Measurements from ENCODE around the gene ARMC9.
"Not testable (repeated sequence)": the region's sequence is repeated elsewhere in the genome, so short reads cannot be mapped to it uniquely, and the experiment has no call there.

ARMC9 gene

DNA sequence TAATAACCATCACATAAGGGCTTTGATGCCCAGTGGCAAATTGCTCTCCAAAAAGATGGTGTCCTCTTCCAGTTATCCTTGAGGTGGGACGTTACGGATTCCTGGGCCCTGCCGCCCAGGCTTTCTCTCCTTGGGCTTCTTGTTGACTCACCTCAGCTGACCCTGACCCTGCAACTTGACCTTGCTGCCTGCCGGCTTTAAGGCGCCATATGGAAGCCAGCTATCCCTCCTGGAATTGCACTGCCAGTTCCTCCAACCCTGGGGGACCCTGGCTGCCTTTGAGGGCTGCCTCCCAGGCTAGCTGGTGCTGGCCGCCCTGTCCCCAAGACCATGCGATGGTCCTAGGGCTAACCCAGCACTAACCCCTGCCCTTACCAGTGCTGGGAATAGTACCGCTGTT is 168.7 kb downstream of the ARMC9 start:
- Histone ChIP-seq H3K27me3 (ENCODE audit: control insufficient read depth, insufficient read depth, low read length) (no peaks in the 10 kb centered on the region), H3K4me3 (ENCODE audit: low read depth, low read length) (no peak overlapping the region), H3K4me1 (ENCODE audit: control insufficient read depth, insufficient read depth, low read length) (peaks cover 10% of the 10 kb centered on the region)

DNA sequence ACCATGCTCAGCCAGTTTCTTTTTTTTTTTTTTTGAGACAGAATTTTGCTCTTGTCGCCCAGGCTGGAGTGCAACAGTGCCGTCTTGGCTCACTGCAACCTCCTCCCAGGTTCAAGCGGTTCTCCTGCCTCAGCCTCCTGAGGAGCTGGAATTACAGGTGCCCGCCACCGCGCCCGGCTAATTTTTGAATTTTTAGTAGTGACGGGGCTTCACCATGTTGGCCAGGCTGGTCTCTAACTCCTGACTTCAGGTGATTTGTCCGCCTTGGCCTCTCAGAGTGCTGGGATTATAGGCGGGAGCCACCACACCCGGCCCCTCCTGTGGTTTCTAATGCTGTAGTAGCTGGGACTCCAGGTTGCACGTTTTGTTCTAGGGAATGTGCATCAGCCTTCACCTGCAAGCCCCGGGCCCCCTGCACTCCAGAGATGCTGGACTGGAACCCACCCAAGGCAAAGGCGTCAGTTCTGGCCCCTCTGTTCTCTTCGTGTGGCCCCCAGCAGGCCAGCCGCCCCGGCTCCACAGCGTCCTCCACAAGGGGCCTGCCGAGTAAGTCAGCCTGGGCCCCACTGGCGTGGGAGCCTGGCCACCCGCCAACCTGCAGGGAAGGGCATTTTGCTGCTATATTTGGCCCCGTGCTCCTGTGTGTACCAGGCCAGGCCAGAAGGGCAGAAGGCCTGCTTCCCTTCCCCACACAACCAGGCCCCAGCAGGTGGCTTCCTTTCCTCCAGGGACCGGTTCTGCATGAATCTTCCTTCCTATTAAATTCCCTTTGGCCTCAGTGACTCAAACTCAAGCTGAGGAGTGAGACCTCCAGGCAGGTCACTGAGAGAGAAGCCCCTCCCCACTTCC is 171.4 kb downstream of the ARMC9 start:
- Histone ChIP-seq H3K9me3 (ENCODE audit: control insufficient read depth, insufficient read depth, low read length) (no peaks in the 10 kb centered on the region), H3K9ac (ENCODE audit: low read depth, low read length) (peak overlapping the region; percentile 70), H3K27me3 (ENCODE audit: control insufficient read depth, insufficient read depth, low read length) (no peaks in the 10 kb centered on the region), H3K4me1 (ENCODE audit: control insufficient read depth, insufficient read depth, low read length) (peaks cover 10% of the 10 kb centered on the region), H3K36me3 (ENCODE audit: control insufficient read depth, insufficient read depth, low read length) (no peaks in the 10 kb centered on the region), H3K4me3 (ENCODE audit: low read depth, low read length) (no peak overlapping the region)

More for the DNA sequence above, 168.7 kb downstream of the ARMC9 start:
- no peaks in the 10 kb centered on the region for H3K9me3 ChIP-seq (ENCODE audit: control insufficient read depth, insufficient read depth, low read length)
- no peak overlapping the region for H3K9ac ChIP-seq (ENCODE audit: low read depth, low read length)
- H3K36me3 ChIP-seq (ENCODE audit: control insufficient read depth, insufficient read depth, low read length), result peaks cover 3% of the 10 kb centered on the region

DNA sequence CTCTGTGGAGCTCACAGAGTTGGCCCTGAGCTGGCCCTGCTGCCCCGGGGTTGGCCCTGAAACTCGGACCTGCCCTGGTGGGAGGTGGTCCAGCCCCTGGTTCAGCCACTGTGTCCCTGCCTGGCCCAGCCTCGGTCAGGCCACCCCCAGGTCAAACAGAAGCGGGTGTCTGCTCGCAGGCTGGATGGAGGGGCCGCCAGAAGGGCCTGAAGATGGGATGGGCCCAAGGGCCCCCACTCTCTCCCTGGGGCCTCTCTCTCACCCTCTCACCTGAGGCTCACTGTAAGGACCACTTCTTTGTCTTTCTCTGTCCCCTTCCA is 172.0 kb downstream of the ARMC9 start:
- Histone ChIP-seq H3K27me3 (ENCODE audit: control insufficient read depth, insufficient read depth, low read length) (no peaks in the 10 kb centered on the region), H3K36me3 (ENCODE audit: control insufficient read depth, insufficient read depth, low read length) (no peaks in the 10 kb centered on the region), H3K4me1 (ENCODE audit: control insufficient read depth, insufficient read depth, low read length) (peaks cover 10% of the 10 kb centered on the region), H3K9ac (ENCODE audit: low read depth, low read length) (peak overlapping the region; percentile 70), H3K4me3 (ENCODE audit: low read depth, low read length) (no peak overlapping the region), H3K9me3 (ENCODE audit: control insufficient read depth, insufficient read depth, low read length) (no peaks in the 10 kb centered on the region)

DNA sequence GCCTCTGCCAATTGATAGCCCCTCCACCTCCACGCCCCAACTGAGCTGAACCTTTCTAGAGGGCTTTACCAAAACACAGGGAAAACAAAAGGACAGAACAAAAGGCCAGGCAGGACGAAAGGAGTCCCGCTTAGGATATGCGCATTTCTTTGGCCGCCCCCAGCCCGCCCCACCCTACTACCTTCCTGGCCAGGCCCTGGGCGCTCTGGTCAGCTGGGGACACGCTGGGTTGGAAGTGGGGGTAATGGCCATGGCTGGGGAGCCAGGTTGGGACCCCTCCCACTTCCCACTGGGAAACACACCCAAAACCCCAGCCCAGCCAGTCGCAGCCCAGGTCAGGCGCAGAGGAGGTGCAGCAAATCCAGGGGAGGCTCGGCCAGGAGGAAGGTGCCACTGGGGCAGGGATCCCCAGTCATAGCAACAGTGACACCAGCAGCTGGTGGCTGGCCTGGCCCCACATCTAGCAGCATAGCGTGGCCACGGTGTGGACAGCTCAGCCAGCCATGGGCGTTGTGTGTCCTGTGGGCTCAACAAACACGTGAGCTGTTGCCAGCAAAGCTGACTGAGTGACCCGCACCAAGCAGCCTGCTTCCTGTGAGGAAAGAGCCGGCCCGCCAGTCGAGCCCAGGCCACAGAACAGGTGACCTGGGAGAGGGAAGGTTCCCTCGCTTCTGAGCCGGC is 172.5 kb downstream of the ARMC9 start:
- H3K9ac ChIP-seq (ENCODE audit: low read depth, low read length), result peak overlapping the region; percentile 3

DNA sequence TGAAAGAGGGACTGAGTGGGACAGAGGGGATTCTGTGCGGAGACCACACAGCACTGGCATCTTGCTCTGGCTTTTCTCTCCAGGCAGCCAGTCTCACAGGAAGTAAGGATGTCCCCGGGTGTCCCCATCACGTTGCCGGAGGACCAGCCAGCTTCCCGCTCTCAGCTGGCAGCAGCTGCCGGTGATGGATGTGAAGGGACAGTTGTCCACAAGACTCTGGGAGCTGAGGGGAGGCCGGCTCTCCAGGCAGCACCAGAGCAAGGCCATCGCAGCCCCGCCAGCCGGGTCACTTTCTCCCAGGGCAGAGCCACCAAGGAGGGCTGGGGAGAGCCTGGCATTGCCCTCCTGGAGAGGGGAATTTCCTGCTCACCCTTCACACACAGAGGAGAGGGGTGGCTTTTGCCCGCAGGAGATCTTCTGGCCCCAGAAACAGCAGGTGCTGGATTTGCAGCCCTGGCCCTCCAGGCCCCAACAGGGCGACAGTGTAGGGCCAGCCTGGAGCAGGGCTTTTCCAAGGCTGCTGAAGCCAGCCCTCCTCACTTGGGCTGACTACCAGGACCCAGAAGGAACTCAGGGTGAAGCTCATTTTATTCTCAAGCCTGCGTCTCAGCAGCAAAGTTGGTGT is 173.1 kb downstream of the ARMC9 start:
- Histone ChIP-seq H3K9me3 (ENCODE audit: control insufficient read depth, insufficient read depth, low read length) (no peaks in the 10 kb centered on the region), H3K27me3 (ENCODE audit: control insufficient read depth, insufficient read depth, low read length) (no peaks in the 10 kb centered on the region), H3K36me3 (ENCODE audit: control insufficient read depth, insufficient read depth, low read length) (no peaks in the 10 kb centered on the region), H3K4me1 (ENCODE audit: control insufficient read depth, insufficient read depth, low read length) (peaks cover 15% of the 10 kb centered on the region), H3K4me3 (ENCODE audit: low read depth, low read length) (no peak overlapping the region), H3K9ac (ENCODE audit: low read depth, low read length) (peak overlapping the region; percentile 3)

More for the DNA sequence above, 172.5 kb downstream of the ARMC9 start:
- H3K4me3 ChIP-seq (ENCODE audit: low read depth, low read length), result no peak overlapping the region
- H3K27me3 ChIP-seq (ENCODE audit: control insufficient read depth, insufficient read depth, low read length), result no peaks in the 10 kb centered on the region
- H3K36me3 ChIP-seq (ENCODE audit: control insufficient read depth, insufficient read depth, low read length), result no peaks in the 10 kb centered on the region
- H3K9me3 ChIP-seq (ENCODE audit: control insufficient read depth, insufficient read depth, low read length), result no peaks in the 10 kb centered on the region
- peaks cover 13% of the 10 kb centered on the region for H3K4me1 ChIP-seq (ENCODE audit: control insufficient read depth, insufficient read depth, low read length)

DNA sequence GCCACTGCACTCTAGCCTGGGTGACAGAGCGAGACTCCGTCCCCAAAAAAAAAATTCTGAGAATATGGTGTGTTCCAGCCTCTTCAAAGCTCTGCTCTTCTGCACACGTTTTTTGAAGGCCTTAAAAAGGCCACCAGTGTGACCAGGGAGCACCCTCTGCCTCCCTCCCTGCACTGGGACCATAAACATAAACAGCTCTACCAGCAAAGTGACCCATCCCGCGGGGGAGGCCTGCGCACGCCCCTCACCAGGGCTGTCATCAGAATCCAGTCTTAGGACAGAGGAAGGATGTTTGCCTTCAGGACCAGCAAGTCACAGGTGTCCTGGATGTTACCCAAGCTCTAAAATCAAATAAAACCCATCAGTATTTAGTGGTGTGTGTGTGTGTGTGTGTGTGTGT is 173.9 kb downstream of the ARMC9 start:
- Histone ChIP-seq H3K9me3 (ENCODE audit: control insufficient read depth, insufficient read depth, low read length) (no peaks in the 10 kb centered on the region), H3K4me1 (ENCODE audit: control insufficient read depth, insufficient read depth, low read length) (peaks cover 18% of the 10 kb centered on the region), H3K4me3 (ENCODE audit: low read depth, low read length) (no peak overlapping the region), H3K36me3 (ENCODE audit: control insufficient read depth, insufficient read depth, low read length) (no peaks in the 10 kb centered on the region), H3K27me3 (ENCODE audit: control insufficient read depth, insufficient read depth, low read length) (no peaks in the 10 kb centered on the region), H3K9ac (ENCODE audit: low read depth, low read length) (no peak overlapping the region)

DNA sequence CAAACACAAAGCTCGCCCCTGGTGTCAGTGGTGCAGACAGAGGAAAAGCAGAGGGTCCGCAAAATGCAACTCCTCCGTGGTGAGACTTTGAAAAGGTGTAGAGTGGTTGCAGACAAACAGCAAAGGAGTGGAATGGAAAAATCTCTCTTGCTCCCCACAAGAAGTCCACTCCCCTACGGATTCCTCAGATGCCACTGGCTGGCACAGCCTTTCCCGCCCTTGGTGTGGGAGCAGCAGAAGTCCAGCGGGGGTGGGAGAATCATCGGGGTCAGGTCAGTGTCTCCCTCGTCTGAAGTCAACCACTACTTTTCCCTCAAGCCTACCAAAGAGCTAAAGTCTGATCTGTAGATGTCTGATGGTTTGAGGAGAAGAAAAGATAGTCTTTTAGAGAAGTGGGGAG is 174.8 kb downstream of the ARMC9 start:
- H3K9ac ChIP-seq (ENCODE audit: low read depth, low read length), result no peak overlapping the region
- no peaks in the 10 kb centered on the region for H3K27me3 ChIP-seq (ENCODE audit: control insufficient read depth, insufficient read depth, low read length)
- no peak overlapping the region for H3K4me3 ChIP-seq (ENCODE audit: low read depth, low read length)
- no peaks in the 10 kb centered on the region for H3K36me3 ChIP-seq (ENCODE audit: control insufficient read depth, insufficient read depth, low read length)
- H3K4me1 ChIP-seq (ENCODE audit: control insufficient read depth, insufficient read depth, low read length), result peaks cover 20% of the 10 kb centered on the region
- no peaks in the 10 kb centered on the region for H3K9me3 ChIP-seq (ENCODE audit: control insufficient read depth, insufficient read depth, low read length)

DNA sequence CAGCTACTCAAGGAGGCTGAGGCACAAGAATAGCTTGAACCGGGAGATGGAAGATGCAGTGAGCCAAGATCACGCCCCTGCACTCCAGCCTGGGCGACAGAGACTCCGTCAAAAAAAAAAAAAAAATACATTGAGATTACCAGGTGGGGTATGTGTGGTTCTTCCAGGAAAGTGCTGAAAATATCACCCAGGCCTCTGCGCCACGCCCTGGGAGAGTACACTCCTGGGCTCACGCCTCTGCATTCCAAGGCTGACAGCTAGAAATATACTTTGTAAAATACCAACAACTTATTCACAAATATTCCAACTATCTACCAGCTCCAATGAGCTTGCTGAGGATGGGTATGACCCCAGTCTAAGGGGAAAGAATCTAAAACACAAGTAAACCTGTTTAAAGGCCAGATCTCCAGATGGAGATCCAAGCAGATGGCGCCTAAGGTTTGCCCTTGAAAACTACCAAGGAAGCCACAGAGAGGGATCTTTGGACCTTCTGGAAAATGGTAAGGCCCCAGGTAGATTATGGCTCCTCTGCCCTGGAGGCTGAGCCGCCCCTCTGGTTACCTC is 175.4 kb downstream of the ARMC9 start:
- Histone ChIP-seq H3K27me3 (ENCODE audit: control insufficient read depth, insufficient read depth, low read length) (no peaks in the 10 kb centered on the region), H3K36me3 (ENCODE audit: control insufficient read depth, insufficient read depth, low read length) (no peaks in the 10 kb centered on the region), H3K9ac (ENCODE audit: low read depth, low read length) (no peak overlapping the region), H3K4me1 (ENCODE audit: control insufficient read depth, insufficient read depth, low read length) (peaks cover 20% of the 10 kb centered on the region), H3K4me3 (ENCODE audit: low read depth, low read length) (no peak overlapping the region), H3K9me3 (ENCODE audit: control insufficient read depth, insufficient read depth, low read length) (no peaks in the 10 kb centered on the region)

DNA sequence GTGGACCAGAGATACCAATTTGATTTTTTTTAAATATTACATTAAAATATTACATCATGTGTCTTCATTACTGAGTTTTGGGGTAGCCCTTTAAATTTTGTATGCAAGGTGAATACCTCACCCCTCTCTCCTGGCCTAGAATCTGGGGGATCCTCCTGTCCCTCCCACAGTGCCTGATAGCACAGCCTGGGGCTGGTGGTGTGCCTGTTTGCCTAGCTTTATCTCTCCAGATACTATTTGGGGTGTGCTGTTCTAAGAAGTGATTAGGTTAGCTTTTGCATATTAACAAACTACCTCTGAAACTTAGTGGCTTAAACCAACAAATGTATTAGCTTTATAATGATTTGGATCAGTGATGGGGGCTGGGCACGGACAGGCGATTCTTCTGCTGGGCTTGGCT is 176.3 kb downstream of the ARMC9 start:
- Histone ChIP-seq H3K27me3 (ENCODE audit: control insufficient read depth, insufficient read depth, low read length) (no peaks in the 10 kb centered on the region), H3K9me3 (ENCODE audit: control insufficient read depth, insufficient read depth, low read length) (no peaks in the 10 kb centered on the region), H3K4me3 (ENCODE audit: low read depth, low read length) (no peak overlapping the region), H3K9ac (ENCODE audit: low read depth, low read length) (no peak overlapping the region), H3K36me3 (ENCODE audit: control insufficient read depth, insufficient read depth, low read length) (peaks cover under 1% of the 10 kb centered on the region), H3K4me1 (ENCODE audit: control insufficient read depth, insufficient read depth, low read length) (peaks cover 20% of the 10 kb centered on the region)

DNA sequence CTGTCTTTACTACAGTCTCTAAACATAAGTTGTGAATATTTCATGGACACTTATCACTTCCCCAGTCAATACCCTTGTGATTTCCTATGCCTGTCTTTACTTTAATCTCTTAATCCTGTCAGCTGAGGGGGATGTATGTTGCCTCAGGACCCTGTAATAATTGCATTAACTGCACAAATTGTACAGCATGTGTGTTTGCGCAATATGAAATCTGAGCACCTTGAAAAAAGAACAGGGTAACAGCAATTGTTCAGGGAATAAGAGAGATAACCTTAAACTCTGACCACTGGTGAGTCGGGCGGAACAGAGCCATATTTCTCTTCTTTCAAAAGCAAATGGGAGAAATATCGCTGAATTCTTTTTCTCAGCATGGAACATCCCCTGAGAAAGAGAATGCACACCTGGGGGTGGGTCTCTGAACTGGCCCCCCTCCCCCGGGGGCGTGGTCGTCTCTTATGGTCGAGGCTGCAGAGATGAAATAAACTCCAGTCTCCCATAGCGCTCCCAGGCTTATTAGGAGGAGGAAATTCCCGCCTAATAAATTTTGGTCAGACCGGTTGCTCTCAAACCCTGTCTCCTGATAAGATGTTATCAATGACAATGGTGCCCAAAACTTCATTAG is 177.7 kb downstream of the ARMC9 start:
- H3K9ac ChIP-seq (ENCODE audit: low read depth, low read length); H3K36me3 ChIP-seq (ENCODE audit: control insufficient read depth, insufficient read depth, low read length); H3K4me3 ChIP-seq (ENCODE audit: low read depth, low read length); H3K9me3 ChIP-seq (ENCODE audit: control insufficient read depth, insufficient read depth, low read length); H3K27me3 ChIP-seq (ENCODE audit: control insufficient read depth, insufficient read depth, low read length): not testable (repeated sequence)
- H3K4me1 ChIP-seq (ENCODE audit: control insufficient read depth, insufficient read depth, low read length), result peaks cover 13% of the 10 kb centered on the region

DNA sequence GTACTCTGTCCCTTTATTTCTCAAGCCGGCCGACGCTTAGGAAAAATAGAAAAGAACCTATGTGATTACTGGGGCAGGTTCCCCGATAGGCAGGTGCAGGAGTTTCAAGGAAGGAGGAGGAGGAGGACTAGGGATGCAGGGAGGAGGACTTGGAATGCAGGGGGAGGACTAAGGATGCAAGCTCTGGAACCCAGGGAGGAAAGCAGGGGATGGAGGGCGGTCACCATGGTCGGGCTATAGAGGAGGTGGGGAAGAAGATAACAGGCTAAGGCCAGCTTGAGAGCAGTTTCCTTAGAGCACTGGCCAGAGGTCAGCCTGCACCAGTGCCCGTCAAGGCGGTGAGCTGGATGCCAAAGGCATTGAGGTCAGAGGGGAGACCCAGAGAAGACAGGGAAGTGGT is 178.4 kb downstream of the ARMC9 start:
- Histone ChIP-seq H3K4me3 (ENCODE audit: low read depth, low read length) (no peak overlapping the region), H3K9me3 (ENCODE audit: control insufficient read depth, insufficient read depth, low read length) (no peaks in the 10 kb centered on the region), H3K4me1 (ENCODE audit: control insufficient read depth, insufficient read depth, low read length) (peaks cover 13% of the 10 kb centered on the region), H3K9ac (ENCODE audit: low read depth, low read length) (peak overlapping the region; percentile 4), H3K27me3 (ENCODE audit: control insufficient read depth, insufficient read depth, low read length) (no peaks in the 10 kb centered on the region), H3K36me3 (ENCODE audit: control insufficient read depth, insufficient read depth, low read length) (peaks cover 2% of the 10 kb centered on the region)
